ENCODE results near the gene EIF2D. TPM values are rescaled to one million over a fixed set of nuclear protein-coding genes. Genes with fewer than 3 reads are reported as not detected.
A peak's percentile ranks its signal among the peaks of the same experiment; 100 is the strongest.

Gene EIF2D
- total RNA-seq, 3 donors from 2014 or later (not counting 1 experiment from before 2014, with no cell fraction given), result 31.8 to 34.6 (median 32.7) TPM

- ATAC-seq (peak; percentile 47 to 79 (median 74)), DNase-seq (peak; percentile 87 to 90)
- no peak for TF ChIP-seq CTCF (IDR thresholded peaks at IDR 0.05)
- Mint-ChIP-seq H3K9me3 (no peaks in the 10 kb centered on the region), H3K27ac (peak overlapping the region; percentile 90 to 100), H3K36me3 (no peaks in the 10 kb centered on the region), H3K4me3 (peak overlapping the region; percentile 94), H3K27me3 (ENCODE audit: low read depth in 2 of 2) (no peaks in the 10 kb centered on the region), H3K4me1 (peaks cover 90 to 92% of the 10 kb centered on the region in 2 donors)
- Histone ChIP-seq H3K9me3 (ENCODE audit: control insufficient read depth, insufficient read depth, low read length) (no peaks in the 10 kb centered on the region), H3K27ac (ENCODE audit: low read length) (peak overlapping the region; percentile 98), H3K4me3 (ENCODE audit: low read length) (peak overlapping the region; percentile 2), H3K36me3 (ENCODE audit: control insufficient read depth, insufficient read depth, low read length) (peaks cover 40% of the 10 kb centered on the region), H3K27me3 (ENCODE audit: control insufficient read depth, insufficient read depth, low read length) (no peaks in the 10 kb centered on the region), H3K4me1 (ENCODE audit: control insufficient read depth, insufficient read depth, low read length) (peaks cover 91% of the 10 kb centered on the region)
- 7% methylated on average over 9 of the region's 11 CpGs for WGBS (ENCODE audit: insufficient coverage)
- intact Hi-C loops (cut with micrococcal nuclease), result loop anchor here (1.0 to 5.0 kb wide), 3 partner anchors 24 to 1293 kb away; no protein-coding TSS in a partner anchor
Measured at GRCh38 chr1:206579747-206580437, 32.4 kb downstream of the EIF2D start.

DNA sequence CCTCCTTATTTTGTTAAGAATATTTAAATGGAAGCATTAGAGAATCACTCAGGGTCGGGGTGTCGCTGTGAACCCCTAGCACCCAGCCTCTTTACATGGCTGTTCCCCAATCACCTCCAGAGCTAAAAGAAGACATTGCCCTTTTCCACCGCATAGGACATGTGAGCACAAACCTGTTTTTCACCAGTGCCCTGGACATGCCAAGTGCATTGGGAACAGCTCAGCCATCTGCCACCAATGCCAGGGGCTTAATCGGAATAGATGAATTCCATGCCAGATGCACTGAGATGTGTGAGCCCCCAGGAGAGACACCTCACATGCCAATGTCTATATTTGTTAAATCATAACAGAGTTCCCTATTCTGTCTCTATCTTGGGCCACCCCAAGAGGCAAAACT is 33.3 kb downstream of the EIF2D start:
- Mint-ChIP-seq H3K27ac (peak overlapping the region; percentile 90 to 100), H3K27me3 (ENCODE audit: low read depth in 2 of 2) (no peaks in the 10 kb centered on the region), H3K9me3 (no peaks in the 10 kb centered on the region), H3K36me3 (no peaks in the 10 kb centered on the region), H3K4me3 (peak overlapping the region; percentile 94), H3K4me1 (peaks cover 96 to 100% of the 10 kb centered on the region in 2 donors)
- no peak for TF ChIP-seq CTCF (IDR thresholded peaks at IDR 0.05)
- WGBS (ENCODE audit: insufficient coverage), result 84% methylated on average over 4 of the region's 4 CpGs
- Histone ChIP-seq H3K27me3 (ENCODE audit: control insufficient read depth, insufficient read depth, low read length) (no peaks in the 10 kb centered on the region), H3K36me3 (ENCODE audit: control insufficient read depth, insufficient read depth, low read length) (peaks cover 37% of the 10 kb centered on the region), H3K4me1 (ENCODE audit: control insufficient read depth, insufficient read depth, low read length) (peaks cover 99% of the 10 kb centered on the region), H3K9me3 (ENCODE audit: control insufficient read depth, insufficient read depth, low read length) (no peaks in the 10 kb centered on the region), H3K27ac (ENCODE audit: low read length) (peak overlapping the region; percentile 98), H3K4me3 (ENCODE audit: low read length) (no peak overlapping the region)
- DNase-seq (no peak), ATAC-seq (no peak)
- intact Hi-C loops (cut with micrococcal nuclease), result no loop called here

DNA sequence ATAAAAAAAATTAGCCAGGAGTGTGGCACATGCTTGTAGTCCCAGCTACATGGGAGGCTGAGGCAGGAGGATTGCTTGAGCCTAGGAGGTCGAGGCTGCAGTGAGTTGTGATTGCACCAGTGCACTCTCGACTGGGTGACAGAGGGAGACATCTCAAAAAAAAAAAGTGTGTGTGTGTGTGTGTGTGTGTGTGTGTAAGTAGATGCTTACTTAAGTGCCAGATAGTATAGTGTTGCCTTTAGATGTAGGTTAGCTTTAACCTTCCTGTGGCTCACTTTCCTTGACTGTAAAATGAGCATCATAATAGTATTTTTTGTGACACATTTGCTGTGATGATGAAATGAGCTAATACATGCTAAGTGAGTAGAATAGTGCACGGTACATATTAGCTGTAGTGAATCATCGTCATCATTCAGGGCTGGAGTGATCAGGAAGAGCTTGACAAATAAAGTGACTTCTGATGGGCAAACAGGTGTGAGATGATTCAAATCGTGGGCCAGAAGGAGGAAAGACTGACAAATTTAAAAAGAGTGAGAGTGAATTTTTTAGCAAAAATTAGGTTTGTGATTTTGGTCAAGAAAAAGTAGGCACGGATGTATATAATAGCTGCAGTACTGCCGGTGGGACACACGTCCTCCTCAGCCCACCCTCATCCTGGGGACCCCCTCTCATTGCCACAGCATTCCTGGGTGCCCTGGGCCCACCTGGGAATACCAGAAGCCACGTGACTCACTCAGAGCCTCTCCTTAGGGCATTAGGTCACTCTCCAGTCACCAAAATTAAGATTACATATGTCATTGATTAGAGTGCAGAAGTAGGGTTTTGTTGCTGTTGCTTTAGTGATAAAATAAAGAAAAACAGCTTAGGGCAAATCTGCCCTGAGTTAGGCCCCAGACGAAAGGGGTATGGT is 33.9 kb downstream of the EIF2D start:
- Mint-ChIP-seq H3K4me1 (peaks cover 98 to 100% of the 10 kb centered on the region in 2 donors), H3K9me3 (no peaks in the 10 kb centered on the region), H3K36me3 (no peaks in the 10 kb centered on the region), H3K4me3 (peak overlapping the region; percentile 94), H3K27me3 (ENCODE audit: low read depth in 2 of 2) (no peaks in the 10 kb centered on the region), H3K27ac (peak overlapping the region; percentile 90 to 100)
- Histone ChIP-seq H3K4me3 (ENCODE audit: low read length) (no peak overlapping the region), H3K27me3 (ENCODE audit: control insufficient read depth, insufficient read depth, low read length) (no peaks in the 10 kb centered on the region), H3K27ac (ENCODE audit: low read length) (peak overlapping the region; percentile 98), H3K4me1 (ENCODE audit: control insufficient read depth, insufficient read depth, low read length) (peaks cover 99% of the 10 kb centered on the region), H3K9me3 (ENCODE audit: control insufficient read depth, insufficient read depth, low read length) (no peaks in the 10 kb centered on the region), H3K36me3 (ENCODE audit: control insufficient read depth, insufficient read depth, low read length) (peaks cover 34% of the 10 kb centered on the region)
- DNase-seq (peak in 1 of 2 donors; percentile 69), ATAC-seq (peak in 2 of 3 donors; percentile 9 to 32)
- TF ChIP-seq CTCF (IDR thresholded peaks at IDR 0.05), result no peak
- intact Hi-C loops (cut with micrococcal nuclease), result no loop called here
- 50% methylated on average over 9 of the region's 10 CpGs for WGBS (ENCODE audit: insufficient coverage)
